ENCODE data around the gene SLITRK3. TPM values are rescaled to one million over a fixed set of nuclear protein-coding genes. Genes with fewer than 3 reads are reported as not detected.

SLITRK3 gene
- polyA plus RNA-seq, 1 donor from 2014 or later, result 1.8 TPM

GRCh38 chr3:165156757-165157420 is 39.3 kb downstream of the SLITRK3 start:
- Histone ChIP-seq H3K79me2 (replicated peaks; ENCODE audit: insufficient read depth, low read length) (no peaks in the 10 kb centered on the region), H3K36me3 (ENCODE audit: insufficient read depth, low read length) (no peaks in the 10 kb centered on the region), H3K4me3 (ENCODE audit: low read length) (no peak overlapping the region), H3K9me3 (ENCODE audit: low read length) (no peaks in the 10 kb centered on the region), H4K20me1 (ENCODE audit: insufficient read depth) (no peaks in the 10 kb centered on the region), H3K4me2 (ENCODE audit: low read length) (no peak overlapping the region), H3K27ac (ENCODE audit: low read length) (no peak overlapping the region), H3K9me2 (ENCODE audit: insufficient read depth, low read length) (no peaks in the 10 kb centered on the region), H3K9ac (ENCODE audit: low read length) (no peak overlapping the region), H2AFZ (ENCODE audit: low read depth, low read length) (no peak overlapping the region), H3K27me3 (ENCODE audit: insufficient read depth, low read depth, low read length) (no peaks in the 10 kb centered on the region), H3F3A (ENCODE audit: insufficient read depth, low read length, poor library complexity, severe bottlenecking) (no peaks in the 10 kb centered on the region)
- no peak for TF ChIP-seq POLR2AphosphoS5 (IDR thresholded peaks at IDR 0.05)
- TF ChIP-seq MXI1 (conservative IDR thresholded peaks at IDR 0.05; ENCODE audit: poor library complexity, severe bottlenecking), result no peak
- no peak for TF ChIP-seq TAF1 (IDR thresholded peaks at IDR 0.05; ENCODE audit: low read depth)
- TF ChIP-seq RAD21 (conservative IDR thresholded peaks at IDR 0.05), result no peak
- TF ChIP-seq EZH2 (IDR thresholded peaks at IDR 0.05; ENCODE audit: borderline replicate concordance, insufficient read depth, low read length, poor library complexity, severe bottlenecking), result no peak
- TF ChIP-seq CTCF (IDR thresholded peaks at IDR 0.05; ENCODE audit: poor library complexity, severe bottlenecking), result no peak
- TF ChIP-seq SMC3 (conservative IDR thresholded peaks at IDR 0.05; ENCODE audit: poor library complexity), result no peak
- TF ChIP-seq REST (IDR thresholded peaks at IDR 0.05; ENCODE audit: borderline replicate concordance), result no peak
- TF ChIP-seq EP300 (conservative IDR thresholded peaks at IDR 0.05; ENCODE audit: poor library complexity, severe bottlenecking), result no peak

- H3K9me2 ChIP-seq (ENCODE audit: insufficient read depth, low read length), result no peaks in the 10 kb centered on the region
- no peaks in the 10 kb centered on the region for H3K79me2 ChIP-seq (replicated peaks; ENCODE audit: insufficient read depth, low read length)
- no peaks in the 10 kb centered on the region for H3K9me3 ChIP-seq (ENCODE audit: low read length)
- no peak overlapping the region for H3K4me3 ChIP-seq (ENCODE audit: low read length)
- H3F3A ChIP-seq (ENCODE audit: insufficient read depth, low read length, poor library complexity, severe bottlenecking), result no peaks in the 10 kb centered on the region
- TF ChIP-seq TAF1 (IDR thresholded peaks at IDR 0.05; ENCODE audit: low read depth), result no peak
- no peak for TF ChIP-seq MXI1 (conservative IDR thresholded peaks at IDR 0.05; ENCODE audit: poor library complexity, severe bottlenecking)
- no peak for TF ChIP-seq RAD21 (conservative IDR thresholded peaks at IDR 0.05)
- no peak for TF ChIP-seq EP300 (conservative IDR thresholded peaks at IDR 0.05; ENCODE audit: poor library complexity, severe bottlenecking)
- TF ChIP-seq CTCF (IDR thresholded peaks at IDR 0.05; ENCODE audit: poor library complexity, severe bottlenecking), result no peak
- H4K20me1 ChIP-seq (ENCODE audit: insufficient read depth), result no peaks in the 10 kb centered on the region
- no peaks in the 10 kb centered on the region for H3K27me3 ChIP-seq (ENCODE audit: insufficient read depth, low read depth, low read length)
- no peaks in the 10 kb centered on the region for H3K36me3 ChIP-seq (ENCODE audit: insufficient read depth, low read length)
- no peak overlapping the region for H3K4me2 ChIP-seq (ENCODE audit: low read length)
- no peak overlapping the region for H3K9ac ChIP-seq (ENCODE audit: low read length)
- no peak overlapping the region for H3K27ac ChIP-seq (ENCODE audit: low read length)
- H2AFZ ChIP-seq (ENCODE audit: low read depth, low read length), result no peak overlapping the region
These were observed 47.2 kb downstream of the SLITRK3 start for GRCh38 chr3:165148876-165149441.
